Mammary epithelial cell (primary cell): Measurements from ENCODE around the gene B3GNT3.
"Not testable (repeated sequence)": the region's sequence is repeated elsewhere in the genome, so short reads cannot be mapped to it uniquely, and the experiment has no call there.

Experiments used
- CTCF ChIP-seq, 2 donors: IDR thresholded peaks in 1 of 2; conservative IDR thresholded peaks in 1 of 2; 2 replicates each; pipeline ENCODE4 v1.5.1; 2011 to 2012; ENCODE audit warnings: inconsistent platforms in 2 of 2, low read length in 2 of 2, mild to moderate bottlenecking in 2 of 2, control low read depth in 1 of 2, low read depth in 1 of 2; ENCODE audit not compliant: insufficient read depth in 1 of 2; ENCODE audit errors: extremely low read depth in 1 of 2
- EZH2 ChIP-seq: IDR thresholded peaks from 2 replicates; pipeline ENCODE4 v1.6.1; 2012; ENCODE audit warnings: low read length, inconsistent platforms, borderline replicate concordance

DNA sequence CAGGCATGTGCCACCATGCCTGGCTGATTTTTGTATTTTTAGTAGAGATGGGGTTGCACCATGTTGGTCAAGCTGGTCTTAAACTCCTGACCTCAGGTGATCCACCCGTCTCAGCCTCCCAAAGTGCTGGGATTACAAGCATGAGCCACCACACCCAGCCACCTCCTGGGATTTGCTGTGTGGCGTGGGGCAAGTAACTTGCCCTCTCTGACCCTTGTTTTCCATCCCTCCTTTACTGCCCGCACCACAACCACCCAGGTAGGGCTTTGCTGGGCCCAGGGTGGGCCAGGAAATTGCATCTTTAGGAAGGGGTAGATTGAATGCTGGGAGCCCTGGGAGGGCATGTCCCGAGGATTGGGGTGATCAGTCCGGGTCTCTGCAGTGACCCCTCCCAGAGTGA is 11.2 kb upstream of the B3GNT3 start:
- not testable (repeated sequence) for TF ChIP-seq CTCF (conservative IDR thresholded peaks at IDR 0.05 in 1 of 2, IDR thresholded peaks at IDR 0.05 in 1 of 2; ENCODE audit: extremely low read depth in 1 of 2, insufficient read depth in 1 of 2, low read depth in 1 of 2, low read length in 2 of 2); EZH2
